Adrenal gland (tissue), 12 donors: ENCODE results near the gene PTGES. TPM values are rescaled to one million over a fixed set of nuclear protein-coding genes. Genes with fewer than 3 reads are reported as not detected.

Experiments used
- DNase-seq, 7 donors: peaks; one replicate each; pipeline ENCODE4 v3.0.0-alpha.2; 2019 to 2020
- H3K27ac ChIP-seq, 5 donors: fragments of 200-600 bp; sonication (generic) in 4 of 5; 1 replicate in 3 of 5; 2 replicates in 2 of 5; pipeline versions ENCODE4 v1.5.1 to v1.8.0; 2016 to 2020; ENCODE audit warnings: mild to moderate bottlenecking in 1 of 5
- H3K27me3 ChIP-seq: fragments of 200-600 bp; 2 replicates; pipeline ENCODE4 v1.8.0; 2021
- H3K36me3 ChIP-seq, 2 donors: fragments of 200-600 bp; replicated peaks in 1 of 2; 1 replicate in 1 of 2; 2 replicates in 1 of 2; pipeline versions ENCODE4 v1.5.1 to v1.8.0; 2018 to 2022
- H3K4me1 ChIP-seq, 2 donors: fragments of 200-600 bp; replicated peaks in 1 of 2; 1 replicate in 1 of 2; 2 replicates in 1 of 2; pipeline versions ENCODE4 v1.5.1 to v1.8.0; 2018 to 2021
- H3K4me3 ChIP-seq, 4 donors: fragments of 200-600 bp; sonication (generic) in 3 of 4; one replicate each; pipeline ENCODE4 v1.5.1; 2016 to 2018
- H3K9me3 ChIP-seq, 3 donors: fragments of 200-600 bp; sonication (generic) in 1 of 3; replicated peaks in 1 of 3; 1 replicate in 2 of 3; 2 replicates in 1 of 3; pipeline versions ENCODE4 v1.5.1 to v1.8.0; 2016 to 2021
- CTCF ChIP-seq, 6 experiments: fragments of 450-650 bp in 4 of 6; fragments of 200-600 bp in 2 of 6; sonication (generic) in 1 of 6; IDR thresholded peaks; 1 replicate in 5 of 6; 2 replicates in 1 of 6; pipeline versions ENCODE4 v1.5.1 to v1.8.0; 2016 to 2021; ENCODE audit warnings: antibody characterized with exemption in 6 of 6, mild to moderate bottlenecking in 2 of 6, moderate library complexity in 1 of 6
- POLR2A ChIP-seq, 2 donors: fragments of 450-650 bp; IDR thresholded peaks; one replicate each; pipeline ENCODE4 v1.6.1; 2017; ENCODE audit warnings: antibody characterized with exemption in 2 of 2, mild to moderate bottlenecking in 2 of 2, moderate library complexity in 1 of 2
- WGBS, 4 donors: extraction: QIAGEN DNeasy Blood & Tissue Kit in 2 of 4; methylation state at CpG; one replicate each; pipeline versions ENCODE4 v1.1.5 to v1.1.7; 2013 to 2017; 5-methylcytosine and 5-hydroxymethylcytosine counted together
- intact Hi-C, 2 donors: fragments of 100-400 bp; cut with DNase I; formaldehyde crosslinking; loops; one replicate each; pipeline versions ENCODE4 v1.14.1 to v1.15.0; 2022 to 2023
- polyA plus RNA-seq, 3 donors: library from polyadenylated mRNA; stranded (reverse); fragments of 200-250 nt in 2 of 3; fragments of 350-450 nt in 1 of 3; fragmentation: Illumina TruSeq in 1 of 3; extraction: RNeasy Lipid Tissue Mini Kit (QIAGEN cat#74804) in 1 of 3; gene quantifications; one replicate each; pipeline ENCODE4 v1.2.3, GENCODE V29; 2013 to 2014
- total RNA-seq, 9 donors: library from RNA; depleted of rRNA in 4 of 9; stranded (reverse); fragments of >200 nt in 4 of 9; fragments of 120-200 nt in 1 of 9; fragmentation: NEBNext Ultra II Directional in 1 of 9; extraction: Animal tissue kit (Norgen Biotek cat#: 25700) in 1 of 9; gene quantifications; one replicate each; pipeline versions ENCODE4 v1.1.0 to v1.2.4, GENCODE V29; 2013 to 2023
- donor health status: healthy with polysubstance abuse.
- donor health status: Bipolar disorder and iron deficiency.
- donor health status: DM: yes; HTN: yes; CAD: no.
- donor health status: DM: no; HTN: no; CAD: no.
- donor health status: DM: no; HTN: no; CAD: no.
- donor health status: DM: yes; HTN: yes; CAD: no.

The PTGES gene
- total and polyA plus RNA-seq, 12 donors, result 0.12 to 4.4 (median 1.3) TPM; not detected in 1

GRCh38 chr9:129759804-129760502 lies 7.1 kb upstream of the PTGES start:
- Histone ChIP-seq H3K27me3 (no peaks in the 10 kb centered on the region), H3K9me3 (no peaks in the 10 kb centered on the region), H3K36me3 (no peaks in the 10 kb centered on the region), H3K4me3 (no peak overlapping the region), H3K4me1 (peaks cover 0 to 5% of the 10 kb centered on the region in 2 donors), H3K27ac (no peak overlapping the region)
- no peak for DNase-seq
- intact Hi-C loops, result no loop called here
- no peak for TF ChIP-seq CTCF (IDR thresholded peaks at IDR 0.05)
- TF ChIP-seq POLR2A (IDR thresholded peaks at IDR 0.05), result no peak
- WGBS, 4 donors, result 75 to 86% (median 77%) methylated on average over 11 to 13 of the region's 13 CpGs

- intact Hi-C loops, result no loop called here
- Histone ChIP-seq H3K27ac (no peak overlapping the region), H3K9me3 (no peaks in the 10 kb centered on the region), H3K27me3 (no peaks in the 10 kb centered on the region), H3K36me3 (no peaks in the 10 kb centered on the region), H3K4me1 (peaks cover 0 to 5% of the 10 kb centered on the region in 2 donors), H3K4me3 (no peak overlapping the region)
- DNase-seq, result no peak
- WGBS, 4 donors, result 82 to 100% (median 91%) methylated on average over 2 to 4 of the region's 4 CpGs
- TF ChIP-seq CTCF (IDR thresholded peaks at IDR 0.05), result no peak
- TF ChIP-seq POLR2A (IDR thresholded peaks at IDR 0.05), result no peak
Observed at GRCh38 chr9:129759319-129759718, 6.5 kb upstream of the PTGES start.

- 67 to 78% (median 75%) methylated on average over 9 of the region's 9 CpGs for WGBS, 4 donors
- Histone ChIP-seq H3K36me3 (no peaks in the 10 kb centered on the region), H3K9me3 (no peaks in the 10 kb centered on the region), H3K4me1 (peaks cover 0 to 12% of the 10 kb centered on the region in 2 donors), H3K4me3 (no peak overlapping the region), H3K27me3 (no peaks in the 10 kb centered on the region), H3K27ac (peak overlapping the region in 1 of 5 donors; percentile 10)
- DNase-seq, result peak in 1 of 7 donors; percentile 28
- TF ChIP-seq CTCF (IDR thresholded peaks at IDR 0.05) (no peak), POLR2A (IDR thresholded peaks at IDR 0.05) (no peak)
- intact Hi-C loops, result no loop called here
Observed at GRCh38 chr9:129757045-129757444, 4.2 kb upstream of the PTGES start.

GRCh38 chr9:129756191-129756590 lies 3.3 kb upstream of the PTGES start:
- intact Hi-C loops, result no loop called here
- H3K4me3 ChIP-seq, result no peak overlapping the region
- peak overlapping the region in 1 of 5 donors; percentile 10 for H3K27ac ChIP-seq
- no peak for TF ChIP-seq POLR2A (IDR thresholded peaks at IDR 0.05)
- no peak for TF ChIP-seq CTCF (IDR thresholded peaks at IDR 0.05)
- H3K4me1 ChIP-seq, result peaks cover 0 to 15% of the 10 kb centered on the region in 2 donors
- H3K27me3 ChIP-seq, result no peaks in the 10 kb centered on the region
- DNase-seq, result peak in 5 of 7 donors; percentile 39 to 65 (median 46)
- H3K9me3 ChIP-seq, result no peaks in the 10 kb centered on the region
- no peaks in the 10 kb centered on the region for H3K36me3 ChIP-seq
- WGBS, 4 donors, result 48 to 85% (median 54%) methylated on average over 5 to 6 of the region's 6 CpGs
